Measurements from ENCODE around the gene TBCD.

Gene TBCD

DNA sequence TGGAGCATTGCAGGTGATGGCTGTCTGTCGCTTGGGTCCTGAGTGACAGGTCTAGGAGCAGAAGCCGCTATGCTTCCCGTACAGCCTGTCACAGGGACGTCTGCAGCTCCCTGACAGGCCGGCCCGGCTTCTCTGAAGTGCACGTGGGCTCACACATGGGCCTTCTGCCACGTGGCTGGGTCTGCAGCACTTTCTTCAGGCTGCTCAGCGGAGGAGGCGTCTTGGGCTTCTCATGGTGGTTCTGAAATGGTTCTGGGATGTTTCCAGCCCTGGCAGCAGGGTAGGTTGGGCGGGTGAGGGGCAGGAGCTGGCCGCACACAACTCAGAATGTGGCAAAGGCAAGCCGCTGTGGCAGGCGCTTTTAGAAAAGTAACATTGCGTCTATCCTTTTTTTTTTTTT is 168.3 kb downstream of the TBCD start:
- peaks cover 4% of the 10 kb centered on the region for H3K4me1 Mint-ChIP-seq (ENCODE audit: low read depth)
- H3K27ac Mint-ChIP-seq = no peak overlapping the region
- no peaks in the 10 kb centered on the region for H3K27me3 Mint-ChIP-seq (ENCODE audit: low read depth)
- peaks cover 16% of the 10 kb centered on the region for H3K36me3 Mint-ChIP-seq (ENCODE audit: low read depth)
- no peaks in the 10 kb centered on the region for H3K9me3 Mint-ChIP-seq
- H3K4me3 Mint-ChIP-seq = no peak overlapping the region

DNA sequence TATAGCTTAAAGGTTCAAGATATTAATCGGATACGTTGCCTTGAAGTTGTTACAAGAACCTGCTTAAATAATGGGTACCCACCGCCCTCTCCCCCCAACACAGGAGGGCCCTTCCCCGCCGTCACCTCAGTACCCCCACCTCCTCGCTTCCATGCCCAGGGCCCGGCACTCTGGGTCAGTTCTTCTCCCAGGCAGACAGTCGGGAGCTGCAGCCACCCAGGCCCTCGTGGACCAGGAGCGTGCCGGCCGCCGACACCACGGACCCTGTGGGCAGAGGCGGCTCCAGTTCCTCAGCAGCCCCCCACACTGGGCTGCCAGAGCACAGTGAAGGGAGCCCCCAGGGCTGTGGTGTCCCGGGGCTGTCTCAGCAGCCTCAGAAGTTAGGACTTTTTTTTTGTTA is 168.8 kb downstream of the TBCD start:
- no peak overlapping the region for H3K4me3 Mint-ChIP-seq
- H3K9me3 Mint-ChIP-seq = no peaks in the 10 kb centered on the region
- H3K27ac Mint-ChIP-seq = no peak overlapping the region
- peaks cover 4% of the 10 kb centered on the region for H3K4me1 Mint-ChIP-seq (ENCODE audit: low read depth)
- no peaks in the 10 kb centered on the region for H3K27me3 Mint-ChIP-seq (ENCODE audit: low read depth)
- peaks cover 13% of the 10 kb centered on the region for H3K36me3 Mint-ChIP-seq (ENCODE audit: low read depth)

DNA sequence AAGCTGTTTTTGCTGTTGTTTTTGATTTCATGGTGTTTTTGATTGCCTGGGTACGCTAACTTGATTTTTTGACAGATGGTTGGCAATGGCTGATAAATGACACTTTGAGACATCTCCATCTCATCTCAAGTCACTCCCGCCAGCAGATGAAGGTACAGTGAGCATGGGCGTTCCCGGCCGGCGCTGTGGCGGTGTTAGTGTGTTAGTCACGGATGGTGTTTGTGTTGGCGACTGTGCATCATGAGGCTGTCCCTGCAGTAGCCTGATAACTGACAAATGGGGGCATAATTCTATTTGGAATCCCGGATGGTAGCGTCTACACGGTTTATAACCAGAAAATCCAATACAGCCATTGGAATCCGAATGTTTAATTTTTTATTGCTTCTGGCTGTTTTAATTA is 169.6 kb downstream of the TBCD start:
- Mint-ChIP-seq H3K27ac (no peak overlapping the region), H3K27me3 (ENCODE audit: low read depth) (no peaks in the 10 kb centered on the region), H3K36me3 (ENCODE audit: low read depth) (peaks cover 16% of the 10 kb centered on the region), H3K9me3 (no peaks in the 10 kb centered on the region), H3K4me3 (no peak overlapping the region), H3K4me1 (ENCODE audit: low read depth) (peaks cover 4% of the 10 kb centered on the region)

DNA sequence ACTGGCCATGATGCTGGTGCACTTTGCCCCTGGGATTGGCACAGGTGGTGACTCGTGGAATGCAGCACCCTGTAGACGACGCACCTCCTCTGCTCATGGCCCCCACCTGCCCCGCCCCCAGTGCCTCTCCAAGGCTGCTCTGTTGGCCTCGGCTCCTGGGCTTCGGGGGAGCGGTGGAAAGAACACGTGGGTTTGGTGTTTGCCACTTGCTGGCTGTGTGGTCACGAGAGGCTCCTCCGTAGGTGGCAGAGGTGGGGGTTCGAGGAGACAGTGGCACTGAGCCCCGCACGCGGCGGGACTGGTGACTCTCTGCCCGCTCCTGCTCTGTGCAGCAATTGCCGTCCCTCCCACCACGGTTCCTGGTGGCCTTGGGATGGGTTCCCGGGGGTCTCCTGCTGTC is 170.8 kb downstream of the TBCD start:
- Mint-ChIP-seq H3K4me1 (ENCODE audit: low read depth) (peaks cover 3% of the 10 kb centered on the region), H3K4me3 (no peak overlapping the region), H3K27me3 (ENCODE audit: low read depth) (no peaks in the 10 kb centered on the region), H3K27ac (no peak overlapping the region), H3K36me3 (ENCODE audit: low read depth) (peaks cover 19% of the 10 kb centered on the region), H3K9me3 (no peaks in the 10 kb centered on the region)

DNA sequence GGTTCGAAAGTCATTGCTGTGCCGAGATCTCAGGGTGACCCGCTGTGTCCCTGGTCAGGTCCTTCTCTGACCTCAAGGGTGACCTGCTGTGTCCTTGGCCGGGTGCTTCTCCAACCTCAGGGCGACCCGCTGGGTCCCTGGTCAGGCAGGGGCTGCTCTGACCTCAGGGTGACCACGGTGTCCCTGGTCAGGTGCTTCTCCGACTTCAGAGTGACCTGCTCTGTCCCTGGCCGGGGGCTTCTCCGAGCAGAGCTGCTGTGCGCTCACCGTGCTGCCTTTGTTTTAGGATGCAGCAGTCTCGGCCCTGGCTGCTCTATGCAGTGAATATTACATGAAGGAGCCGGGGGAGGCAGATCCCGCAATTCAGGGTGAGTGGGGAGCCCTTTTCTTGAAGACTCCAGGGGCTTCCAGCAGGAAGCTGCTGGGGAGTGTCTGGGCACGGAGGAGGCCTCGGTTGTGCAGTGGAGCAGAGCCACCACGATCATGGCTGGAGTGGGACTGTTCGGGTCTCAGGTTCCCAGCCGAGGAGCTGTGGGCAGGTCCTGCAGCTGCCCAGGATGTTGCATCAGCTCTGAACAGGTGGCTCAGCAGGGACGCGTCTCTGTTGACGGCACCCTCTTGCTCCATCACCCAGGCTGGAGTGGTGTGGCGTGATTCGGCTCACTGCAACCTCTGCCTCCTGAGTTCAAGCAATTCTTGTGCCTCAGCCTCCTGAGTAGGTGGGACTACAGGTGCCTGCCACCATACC is 171.7 kb downstream of the TBCD start:
- Mint-ChIP-seq H3K9me3 (no peaks in the 10 kb centered on the region), H3K4me3 (no peak overlapping the region), H3K36me3 (ENCODE audit: low read depth) (peaks cover 19% of the 10 kb centered on the region)

DNA sequence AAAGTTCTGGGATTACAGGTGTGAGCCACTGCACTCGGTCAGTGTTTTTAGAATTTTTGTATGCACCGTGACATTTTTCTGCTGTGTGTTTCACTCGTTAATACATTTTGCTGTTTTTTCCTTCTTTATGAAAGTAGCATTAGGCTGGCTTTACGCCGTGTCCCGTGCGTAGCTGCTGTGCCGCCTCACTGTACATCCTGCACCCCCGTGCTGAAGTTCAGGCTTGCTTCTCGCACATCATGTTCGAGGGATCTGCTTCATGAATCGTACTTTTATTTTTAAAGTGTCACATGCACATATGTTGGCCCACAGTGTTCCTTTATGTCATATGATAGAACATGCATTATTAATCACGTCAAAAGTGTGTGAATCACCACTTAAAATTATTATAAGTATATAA is 172.3 kb downstream of the TBCD start:
- Mint-ChIP-seq H3K27ac (no peak overlapping the region), H3K36me3 (ENCODE audit: low read depth) (peaks cover 23% of the 10 kb centered on the region), H3K27me3 (ENCODE audit: low read depth) (no peaks in the 10 kb centered on the region), H3K4me1 (ENCODE audit: low read depth) (peaks cover 2% of the 10 kb centered on the region), H3K9me3 (no peaks in the 10 kb centered on the region), H3K4me3 (no peak overlapping the region)

More for the DNA sequence above, 171.7 kb downstream of the TBCD start:
- Mint-ChIP-seq H3K27me3 (ENCODE audit: low read depth) (no peaks in the 10 kb centered on the region), H3K27ac (no peak overlapping the region), H3K4me1 (ENCODE audit: low read depth) (peaks cover 2% of the 10 kb centered on the region)

DNA sequence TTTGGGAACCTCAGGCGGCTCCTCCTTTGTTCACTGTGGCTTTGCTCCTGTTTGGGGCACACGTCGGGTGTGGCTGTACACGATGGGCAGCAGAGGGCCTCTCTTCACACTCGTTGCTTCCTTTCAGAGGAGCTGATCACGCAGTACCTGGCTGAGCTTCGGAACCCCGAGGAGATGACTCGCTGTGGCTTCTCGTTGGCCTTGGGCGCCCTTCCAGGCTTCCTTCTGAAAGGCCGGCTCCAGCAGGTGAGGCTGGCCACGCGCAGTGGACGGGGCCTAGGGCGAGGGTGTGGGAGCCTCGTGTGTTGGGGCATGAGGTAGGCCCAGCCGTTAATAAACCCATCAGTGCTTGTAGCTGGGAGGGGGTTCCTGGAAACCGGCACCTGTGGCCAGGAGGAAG is 172.9 kb downstream of the TBCD start:
- Mint-ChIP-seq H3K4me1 (ENCODE audit: low read depth) (peaks cover 2% of the 10 kb centered on the region), H3K9me3 (no peaks in the 10 kb centered on the region), H3K27ac (no peak overlapping the region), H3K36me3 (ENCODE audit: low read depth) (peaks cover 26% of the 10 kb centered on the region), H3K27me3 (ENCODE audit: low read depth) (no peaks in the 10 kb centered on the region), H3K4me3 (no peak overlapping the region)

DNA sequence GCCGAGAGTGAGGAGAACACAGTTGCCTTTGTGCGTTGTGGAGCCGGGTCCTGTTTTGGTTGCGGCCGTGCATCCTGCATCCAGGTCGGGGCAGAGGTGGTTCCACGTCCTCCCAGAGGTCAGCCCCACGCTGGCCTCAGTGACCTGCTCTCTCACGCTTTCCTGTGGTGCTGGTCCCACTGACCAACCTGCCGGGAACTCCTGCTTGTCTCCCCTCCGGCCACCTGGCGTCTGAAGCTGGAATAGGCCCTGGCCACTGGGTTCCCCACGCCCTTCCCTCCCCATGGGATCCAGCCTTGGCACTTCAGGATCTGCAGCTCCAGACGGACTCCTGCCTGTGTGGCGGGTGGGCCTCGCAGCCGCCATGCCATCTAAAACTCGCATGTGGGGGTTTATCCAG is 173.5 kb downstream of the TBCD start:
- H3K9me3 Mint-ChIP-seq = no peaks in the 10 kb centered on the region
- H3K36me3 Mint-ChIP-seq (ENCODE audit: low read depth) = peaks cover 26% of the 10 kb centered on the region
- H3K4me1 Mint-ChIP-seq (ENCODE audit: low read depth) = peaks cover 2% of the 10 kb centered on the region
- no peak overlapping the region for H3K27ac Mint-ChIP-seq
- H3K27me3 Mint-ChIP-seq (ENCODE audit: low read depth) = no peaks in the 10 kb centered on the region
- no peak overlapping the region for H3K4me3 Mint-ChIP-seq

DNA sequence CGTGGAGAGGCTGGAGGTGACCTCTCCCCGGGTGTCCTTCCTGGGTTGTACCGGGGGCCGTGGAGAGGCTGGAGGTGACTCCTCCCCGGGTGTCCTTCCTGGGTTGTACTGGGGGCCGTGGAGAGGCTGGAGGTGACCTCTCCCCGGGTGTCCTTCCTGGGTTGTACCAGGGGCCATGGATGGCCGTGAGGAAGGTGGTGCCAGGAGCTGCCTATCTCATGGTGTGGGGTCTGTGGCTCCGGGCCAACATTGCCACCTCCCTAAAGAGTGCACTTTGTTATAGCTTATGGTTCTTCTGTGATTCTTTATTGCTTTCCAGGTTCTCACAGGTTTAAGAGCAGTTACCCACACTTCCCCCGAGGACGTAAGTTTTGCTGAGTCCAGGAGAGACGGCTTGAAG is 174.2 kb downstream of the TBCD start:
- H3K4me1 Mint-ChIP-seq (ENCODE audit: low read depth) = peaks cover 2% of the 10 kb centered on the region
- H3K27ac Mint-ChIP-seq = peak overlapping the region; percentile 34
- no peaks in the 10 kb centered on the region for H3K27me3 Mint-ChIP-seq (ENCODE audit: low read depth)
- peaks cover 32% of the 10 kb centered on the region for H3K36me3 Mint-ChIP-seq (ENCODE audit: low read depth)
- no peak overlapping the region for H3K4me3 Mint-ChIP-seq
- H3K9me3 Mint-ChIP-seq = no peaks in the 10 kb centered on the region

DNA sequence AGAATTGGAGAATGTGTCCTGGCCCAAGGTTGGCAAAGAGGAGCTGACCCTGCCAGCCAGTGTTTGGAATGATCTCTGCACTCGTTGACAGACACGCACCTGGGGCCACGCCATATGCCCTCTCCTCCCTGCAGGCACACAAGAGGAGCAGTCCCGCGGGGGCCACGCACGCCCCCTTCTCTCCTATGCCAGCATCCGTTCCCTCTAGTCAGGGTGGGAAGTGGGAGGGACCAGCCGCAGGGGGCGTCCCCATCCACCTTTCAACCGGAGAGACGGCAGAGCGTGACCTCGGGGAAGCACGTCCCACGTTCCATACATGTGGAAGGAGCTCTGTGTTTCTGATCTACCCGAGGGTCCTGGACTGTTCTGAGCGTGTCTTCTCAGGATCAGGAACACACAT is 174.9 kb downstream of the TBCD start:
- no peaks in the 10 kb centered on the region for H3K4me1 Mint-ChIP-seq (ENCODE audit: low read depth)
- H3K27me3 Mint-ChIP-seq (ENCODE audit: low read depth) = no peaks in the 10 kb centered on the region
- peaks cover 35% of the 10 kb centered on the region for H3K36me3 Mint-ChIP-seq (ENCODE audit: low read depth)
- no peaks in the 10 kb centered on the region for H3K9me3 Mint-ChIP-seq
- no peak overlapping the region for H3K27ac Mint-ChIP-seq
- H3K4me3 Mint-ChIP-seq = no peak overlapping the region

DNA sequence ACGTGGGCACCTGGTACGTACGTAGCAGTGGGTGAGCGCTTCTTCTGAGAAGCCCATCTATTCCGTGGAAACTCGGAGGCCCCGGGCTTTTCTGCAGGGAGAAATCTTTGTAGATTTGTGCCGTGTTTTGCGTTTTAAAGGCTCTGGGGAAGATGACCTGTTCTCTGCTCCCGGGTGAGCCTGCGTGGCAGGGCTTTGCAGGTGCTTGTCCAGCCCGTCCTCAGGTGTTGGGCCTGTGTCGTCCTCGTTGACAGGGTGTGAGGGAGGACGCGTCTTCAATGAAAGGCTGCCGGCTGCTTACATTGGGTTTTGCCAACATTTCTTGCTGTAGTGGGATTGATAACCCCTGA is 175.4 kb downstream of the TBCD start:
- Mint-ChIP-seq H3K4me3 (no peak overlapping the region), H3K27ac (no peak overlapping the region), H3K27me3 (ENCODE audit: low read depth) (no peaks in the 10 kb centered on the region), H3K4me1 (ENCODE audit: low read depth) (no peaks in the 10 kb centered on the region), H3K9me3 (no peaks in the 10 kb centered on the region), H3K36me3 (ENCODE audit: low read depth) (peaks cover 39% of the 10 kb centered on the region)

DNA sequence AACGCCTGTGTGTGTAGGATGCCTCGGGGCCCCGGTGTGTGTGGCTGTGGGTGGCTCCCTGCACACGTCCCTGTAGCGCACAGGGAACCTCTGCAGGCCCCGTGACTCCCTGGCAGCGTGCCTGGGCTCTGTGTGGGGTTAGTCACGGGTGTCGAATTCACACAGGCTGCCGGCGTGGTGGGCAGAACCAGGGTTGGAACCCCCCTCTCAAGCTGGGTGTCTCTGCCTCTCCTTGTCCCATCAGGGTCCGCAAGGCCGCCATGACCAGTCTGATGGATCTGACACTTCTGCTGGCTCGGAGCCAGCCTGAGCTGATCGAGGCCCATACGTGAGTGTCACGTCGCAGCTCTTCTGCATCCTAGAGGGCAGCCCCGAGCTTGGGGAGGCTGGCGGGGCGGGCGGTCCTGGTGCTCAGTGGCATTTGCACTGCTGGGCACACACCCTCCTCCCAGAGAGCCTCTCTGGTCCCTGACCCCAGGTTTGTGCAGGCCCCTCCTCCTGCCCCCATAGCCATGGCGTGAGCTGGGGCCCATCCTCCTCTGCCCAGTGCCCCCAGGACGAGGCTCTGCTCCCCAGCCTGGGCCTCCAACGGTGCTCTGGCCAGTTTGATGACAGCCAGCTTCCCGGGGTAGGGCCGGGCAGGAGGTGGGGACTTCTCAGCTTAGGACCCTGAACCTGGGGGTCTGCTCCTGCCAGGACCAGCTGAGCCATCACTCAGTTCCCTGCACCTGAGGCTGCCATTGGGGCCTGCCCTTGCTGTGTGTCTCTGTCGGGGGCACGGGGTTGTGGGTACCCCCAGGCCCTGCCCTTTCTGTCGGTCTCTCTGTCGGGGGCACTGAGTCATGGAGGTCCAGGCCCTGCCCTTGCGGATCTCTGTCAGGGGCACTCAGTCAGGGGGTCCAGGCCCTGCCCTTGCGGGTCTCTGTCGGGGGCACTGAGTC is 176.1 kb downstream of the TBCD start:
- Mint-ChIP-seq H3K36me3 (ENCODE audit: low read depth) (peaks cover 43% of the 10 kb centered on the region), H3K4me1 (ENCODE audit: low read depth) (no peaks in the 10 kb centered on the region), H3K9me3 (no peaks in the 10 kb centered on the region), H3K4me3 (no peak overlapping the region), H3K27ac (no peak overlapping the region), H3K27me3 (ENCODE audit: low read depth) (no peaks in the 10 kb centered on the region)

DNA sequence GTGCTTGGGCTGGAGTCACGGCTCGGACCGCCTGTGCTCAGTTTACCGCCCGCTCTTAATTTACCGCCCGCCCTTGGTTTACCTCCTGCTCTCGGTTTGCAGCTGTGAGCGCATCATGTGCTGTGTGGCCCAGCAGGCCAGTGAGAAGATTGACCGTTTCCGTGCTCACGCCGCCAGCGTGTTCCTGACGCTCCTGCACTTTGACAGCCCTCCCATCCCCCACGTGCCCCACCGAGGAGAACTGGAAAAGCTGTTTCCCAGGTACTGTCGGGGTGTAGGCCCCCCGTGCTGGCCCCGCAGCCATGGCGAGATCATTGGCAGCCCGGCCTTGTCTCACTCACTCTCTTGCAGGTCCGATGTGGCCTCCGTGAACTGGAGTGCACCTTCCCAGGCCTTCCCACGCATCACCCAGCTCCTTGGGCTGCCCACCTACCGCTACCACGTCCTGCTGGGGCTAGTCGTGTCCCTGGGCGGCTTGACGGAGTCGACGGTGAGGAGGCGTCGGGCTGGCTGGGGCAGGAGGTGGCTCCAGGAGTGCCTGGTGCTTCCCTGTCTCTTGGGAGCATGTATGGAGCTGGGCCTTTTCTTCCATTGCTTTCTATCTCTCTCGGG is 177.3 kb downstream of the TBCD start:
- Mint-ChIP-seq H3K36me3 (ENCODE audit: low read depth) (peaks cover 43% of the 10 kb centered on the region), H3K27me3 (ENCODE audit: low read depth) (no peaks in the 10 kb centered on the region), H3K27ac (no peak overlapping the region), H3K9me3 (no peaks in the 10 kb centered on the region), H3K4me3 (no peak overlapping the region), H3K4me1 (ENCODE audit: low read depth) (no peaks in the 10 kb centered on the region)

DNA sequence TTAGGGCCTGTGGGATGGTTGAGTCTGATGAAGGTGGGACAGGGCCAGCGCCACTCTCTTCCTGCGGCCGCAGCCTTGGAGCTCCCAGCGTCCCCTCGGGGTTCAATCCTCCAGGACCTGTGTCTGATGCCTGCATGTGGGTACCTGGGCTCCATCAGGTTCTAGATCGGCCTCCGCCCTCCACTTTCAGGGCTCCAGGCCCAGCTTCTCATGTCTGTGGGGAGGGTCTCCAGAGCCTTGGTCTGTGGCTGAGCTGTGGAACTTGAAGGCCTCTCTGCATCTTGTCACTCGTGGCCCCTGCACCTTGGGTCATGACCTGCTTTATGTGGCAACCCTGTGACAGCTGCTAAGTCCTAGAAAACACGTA is 177.8 kb downstream of the TBCD start:
- H3K27me3 Mint-ChIP-seq (ENCODE audit: low read depth) = no peaks in the 10 kb centered on the region
- H3K4me3 Mint-ChIP-seq = no peak overlapping the region
- H3K4me1 Mint-ChIP-seq (ENCODE audit: low read depth) = no peaks in the 10 kb centered on the region
- no peak overlapping the region for H3K27ac Mint-ChIP-seq
- no peaks in the 10 kb centered on the region for H3K9me3 Mint-ChIP-seq
- H3K36me3 Mint-ChIP-seq (ENCODE audit: low read depth) = peaks cover 41% of the 10 kb centered on the region
